K562 (cell line): ENCODE results near the gene MRPS24.

Experiments
- CHD7 ChIP-seq: fragments of 200-600 bp; sonication (generic); IDR thresholded peaks from one replicate; pipeline ENCODE4 v1.6.1; 2012; ENCODE audit warnings: mild to moderate bottlenecking, low read depth, low read length, inconsistent platforms
- EHMT2 ChIP-seq: fragments of 450-650 bp; IDR thresholded peaks from 2 replicates; pipeline ENCODE4 v1.6.1; 2018; ENCODE audit warnings: antibody characterized with exemption
- EZH2 ChIP-seq: IDR thresholded peaks from 2 replicates; pipeline ENCODE4 v1.6.1; 2012; ENCODE audit warnings: low read depth, mild to moderate bottlenecking, inconsistent platforms, low read length, borderline replicate concordance
- NFE2 ChIP-seq: IDR thresholded peaks from 2 replicates; pipeline ENCODE4 v1.6.1; 2014; ENCODE audit warnings: antibody characterized with exemption, low read depth
- ZNF398 ChIP-seq: fragments of 250-450 bp; sonication (Bioruptor Pico); IDR thresholded peaks from 2 replicates; pipeline ENCODE4 v1.8.0; 2021; ENCODE audit warnings: moderate library complexity, mild to moderate bottlenecking, inconsistent platforms
- ZNF780A ChIP-seq: fragments of 250-450 bp; sonication (Bioruptor Pico); IDR thresholded peaks from 2 replicates; pipeline ENCODE4 v1.5.0; 2021; ENCODE audit warnings: mild to moderate bottlenecking

- TF ChIP-seq EHMT2 (no peak), EZH2 (no peak), CHD7 (no peak), NFE2 (no peak), ZNF780A (CRISPR knock-in tag) (no peak), ZNF398 (CRISPR knock-in tag) (no peak)
Observed at GRCh38 chr7:43856316-43856715, 13.0 kb downstream of the MRPS24 start.
